HepG2 (cell line): ENCODE measurements around the gene ZNF556. TPM values are rescaled to one million over a fixed set of nuclear protein-coding genes. Genes with fewer than 3 reads are reported as not detected.

ENCODE experiments used
- ATAC-seq: fragments of 200-7000 bp; cut with Tn5 transposase; 3 replicates; pipeline ENCODE4 v1.9.1; 2020; ENCODE audit warnings: mild to moderate bottlenecking, moderate library complexity
- BruUV-seq: library from RNA; stranded (reverse); fragments of 400-500 nt; replicated peaks from 2 replicates; lab custom pipeline; 2021; lab: Mats Ljungman, UMichigan
- CTCF ChIA-PET: fragments of 300-600 bp; formaldehyde crosslinking; extraction: SDS; loops from one replicate; lab custom pipeline; 2021; ENCODE audit warnings: low total read pairs, inconsistent platforms, low intra/inter-chr PET ratio; lab: Yijun Ruan, JAX
- POLR2A ChIA-PET: fragments of 350-600 bp; sonication (Branson Sonifier 250); formaldehyde crosslinking; loops from one replicate; lab custom pipeline; 2020; ENCODE audit warnings: antibody characterized with exemption, inconsistent platforms; lab: Yijun Ruan, JAX
- DNase-seq: peaks from one replicate; pipeline ENCODE4 v3.0.0-alpha.2; 2015; ENCODE audit warnings: low spot score
- FAIRE-seq: peaks from 3 replicates; lab custom pipeline; 2011; peaks lifted over from hg19 to GRCh38; lab: Jason Lieb, UNC
- H2AFZ ChIP-seq: one replicate; pipeline ENCODE4 v1.6.1; 2011; ENCODE audit warnings: low read length, inconsistent platforms
- H3K27ac ChIP-seq: fragments of 300-600 bp; 3 replicates; pipeline ENCODE4 v1.8.0; 2011; ENCODE audit warnings: mixed run types, mild to moderate bottlenecking, mixed read lengths, low read length, inconsistent platforms; ENCODE audit not compliant: insufficient read depth; ENCODE audit errors: extremely low read length
- H3K27me3 ChIP-seq, 2 experiments: fragments of 200-600 bp in 1 of 2; 2 replicates in 1 of 2; 3 replicates in 1 of 2; pipeline versions ENCODE4 v1.6.0 to v1.8.0; 2011; ENCODE audit warnings: low read length in 2 of 2, mild to moderate bottlenecking in 2 of 2, moderate library complexity in 2 of 2, inconsistent platforms in 1 of 2; ENCODE audit not compliant: insufficient read depth in 2 of 2, control insufficient read depth in 1 of 2
- H3K36me3 ChIP-seq, 2 experiments: fragments of 200-600 bp in 1 of 2; replicated peaks in 1 of 2; 2 replicates in 1 of 2; 3 replicates in 1 of 2; pipeline versions ENCODE4 v1.5.1 to v1.8.0; 2011; ENCODE audit warnings: low read length in 2 of 2, inconsistent platforms in 1 of 2; ENCODE audit not compliant: insufficient read depth in 2 of 2, control insufficient read depth in 1 of 2
- H3K4me1 ChIP-seq: 2 replicates; pipeline ENCODE4 v1.5.1; 2012; ENCODE audit warnings: low read length, inconsistent platforms; ENCODE audit not compliant: insufficient read depth
- H3K4me2 ChIP-seq: 2 replicates; pipeline ENCODE4 v1.6.0; 2011; ENCODE audit warnings: low read depth, low read length, inconsistent platforms
- H3K4me3 ChIP-seq, 3 experiments: fragments of 200-600 bp in 1 of 3; sonication (generic), shearing (Covaris generic) in 1 of 3; replicated peaks in 1 of 3; 2 replicates each; pipeline ENCODE4 v1.5.1; 2011 to 2016; ENCODE audit warnings: low read length in 3 of 3, inconsistent platforms in 2 of 3, low read depth in 2 of 3, mild to moderate bottlenecking in 2 of 3, control low read depth in 1 of 3, mixed read lengths in 1 of 3; ENCODE audit not compliant: insufficient read depth in 1 of 3
- H3K79me2 ChIP-seq: one replicate; pipeline ENCODE4 v1.6.1; 2011; ENCODE audit warnings: low read length, inconsistent platforms; ENCODE audit not compliant: insufficient read depth
- H3K9ac ChIP-seq: 2 replicates; pipeline ENCODE4 v1.6.0; 2011; ENCODE audit warnings: mild to moderate bottlenecking, low read depth, low read length, inconsistent platforms; ENCODE audit not compliant: insufficient read depth
- H3K9me3 ChIP-seq: 2 replicates; pipeline ENCODE4 v1.5.1; 2012; ENCODE audit warnings: mild to moderate bottlenecking, low read length
- H4K20me1 ChIP-seq: 2 replicates; pipeline ENCODE4 v1.6.0; 2011; ENCODE audit warnings: inconsistent platforms, mild to moderate bottlenecking, low read length, moderate library complexity; ENCODE audit not compliant: insufficient read depth
- CBX2 ChIP-seq, 2 experiments: fragments of 200-600 bp in 1 of 2; sonication (generic); formaldehyde crosslinking in 1 of 2; IDR thresholded peaks; 2 replicates each; pipeline versions ENCODE4 v1.7.0 to v1.8.1; 2018 to 2022; ENCODE audit warnings: low read depth in 2 of 2, low read length in 1 of 2, mild to moderate bottlenecking in 1 of 2, missing genetic modification reagents in 1 of 2
- DZIP1 ChIP-seq: sonication (generic); formaldehyde crosslinking; IDR thresholded peaks from 2 replicates; pipeline ENCODE4 v1.5.0; 2020; ENCODE audit warnings: mild to moderate bottlenecking, missing genetic modification reagents
- HMG20B ChIP-seq: conservative IDR thresholded peaks from 2 replicates; pipeline ENCODE4 v1.6.1; 2016; ENCODE audit warnings: missing genetic modification reagents, missing compliant biosample characterization
- POGZ ChIP-seq: sonication (generic); formaldehyde crosslinking; IDR thresholded peaks from 2 replicates; pipeline ENCODE4 v1.4.0; 2020; ENCODE audit warnings: mild to moderate bottlenecking, missing genetic modification reagents
- RBM22 ChIP-seq: fragments of 200-400 bp; formaldehyde crosslinking; optimal IDR thresholded peaks from 2 replicates; pipeline ENCODE3; 2017; ENCODE audit warnings: mild to moderate bottlenecking, low read length, moderate library complexity
- REL ChIP-seq: sonication (generic); formaldehyde crosslinking; conservative IDR thresholded peaks from 2 replicates; pipeline ENCODE4 v1.8.0; 2022; ENCODE audit warnings: mild to moderate bottlenecking, missing genetic modification reagents, moderate library complexity
- SP2 ChIP-seq: sonication (generic); formaldehyde crosslinking; IDR thresholded peaks from 2 replicates; pipeline ENCODE4 v1.5.1; 2020; ENCODE audit warnings: mild to moderate bottlenecking, missing genetic modification reagents
- ZBTB4 ChIP-seq: sonication (generic); formaldehyde crosslinking; IDR thresholded peaks from 2 replicates; pipeline ENCODE4 v1.4.0; 2020; ENCODE audit warnings: missing genetic modification reagents, mild to moderate bottlenecking, borderline replicate concordance
- ZNF160 ChIP-seq: sonication (generic); formaldehyde crosslinking; IDR thresholded peaks from 2 replicates; pipeline ENCODE4 v1.8.0; 2022; ENCODE audit warnings: mild to moderate bottlenecking, inconsistent platforms, missing genetic modification reagents
- ZNF235 ChIP-seq: sonication (generic); formaldehyde crosslinking; IDR thresholded peaks from 2 replicates; pipeline ENCODE4 v1.8.1; 2023; ENCODE audit warnings: mild to moderate bottlenecking, missing genetic modification reagents, borderline replicate concordance
- ZNF335 ChIP-seq: sonication (generic); formaldehyde crosslinking; IDR thresholded peaks from 2 replicates; pipeline ENCODE4 v1.4.0; 2020; ENCODE audit warnings: missing genetic modification reagents
- ZNF512B ChIP-seq: sonication (generic); formaldehyde crosslinking; IDR thresholded peaks from 2 replicates; pipeline ENCODE4 v1.5.1; 2020; ENCODE audit warnings: missing genetic modification reagents, mild to moderate bottlenecking, borderline replicate concordance
- ZNF547 ChIP-seq: sonication (generic); formaldehyde crosslinking; IDR thresholded peaks from 2 replicates; pipeline ENCODE4 v1.5.1; 2020; ENCODE audit warnings: mild to moderate bottlenecking, missing genetic modification reagents
- ZSCAN30 ChIP-seq: sonication (generic); formaldehyde crosslinking; IDR thresholded peaks from 2 replicates; pipeline ENCODE4 v1.5.0; 2020; ENCODE audit warnings: mild to moderate bottlenecking, missing genetic modification reagents
- ZSCAN9 ChIP-seq: IDR thresholded peaks from 2 replicates; pipeline ENCODE4 v1.6.1; 2016; ENCODE audit warnings: borderline replicate concordance
- WGBS: methylation state at CpG from one replicate; pipeline ENCODE4 v1.1.6; 2017; ENCODE audit warnings: low lambda C conversion rate; 5-methylcytosine and 5-hydroxymethylcytosine counted together
- in situ Hi-C: cut with HindIII; loops from 2 replicates; pipeline ENCODE4 v1.10.0; 2017; ENCODE audit warnings: low pct_unique_long_range_greater_than_20kb; ENCODE audit not compliant: extremely low pct_ligation_motif_present
- intact Hi-C: fragments of 100-400 bp; cut with micrococcal nuclease; formaldehyde crosslinking; loops from one replicate; pipeline ENCODE4 v1.10.0; 2022; ENCODE audit not compliant: unreplicated experiment
- polyA plus RNA-seq, 8 experiments: library from polyadenylated mRNA; depleted of rRNA in 3 of 8; stranded (reverse) in 7 of 8; unstranded in 1 of 8; fragments of >200 nt; fragmentation: Illumina TruSeq in 4 of 8; extraction: Trizol in 4 of 8; gene quantifications; 2 replicates each; pipeline versions ENCODE4 v1.2.1 to v1.2.3, GENCODE V29; 2011 to 2016; ENCODE audit warnings: low read depth in 4 of 8, missing spikeins in 1 of 8, mixed read lengths in 1 of 8; ENCODE audit not compliant: insufficient read depth in 1 of 8
- total RNA-seq, 5 experiments: library from RNA; depleted of rRNA; stranded (reverse); fragments of >200 nt; fragmentation: Illumina TruSeq; extraction: Trizol; gene quantifications; 2 replicates each; pipeline ENCODE4 v1.2.3, GENCODE V29; 2016; ENCODE audit warnings: low read depth in 1 of 5

Gene ZNF556
- total and polyA plus RNA-seq, 2 of the 13 experiments (the other 11 are each of a cell fraction or from before 2014, with no cell fraction given): 4.2 to 28.6 TPM

GRCh38 chr19:2846180-2846894, 20.8 kb upstream of the ZNF556 start:
- Histone ChIP-seq H3K9me3 (no peaks in the 10 kb centered on the region), H3K27ac (no peak overlapping the region), H3K27me3 (no peaks in the 10 kb centered on the region), H3K9ac (no peak overlapping the region), H3K79me2 (peaks cover 50% of the 10 kb centered on the region), H3K4me2 (no peak overlapping the region; the same call in 1 of the 2 replicates), H3K36me3 (peaks cover 2 to 11% of the 10 kb centered on the region in 2 experiments; a peak in 4 of 5 replicates), H2AFZ (no peak overlapping the region), H4K20me1 (peaks cover 2% of the 10 kb centered on the region; the same call in 1 of the 2 replicates), H3K4me1 (peaks cover 37% of the 10 kb centered on the region), H3K4me3 (no peak overlapping the region)
- DNase-seq (no peak), ATAC-seq (no peak), FAIRE-seq (no peak)
- no TSS peak for BruUV-seq
- in situ Hi-C loops: no loop called here
- POLR2A ChIA-PET: interaction anchor here (1.3 kb wide), 1 partner anchor 21 kb away, joined by 5 read pairs; the partner anchor contains the start of gene ZNF556
- intact Hi-C loops: no loop called here
- CTCF ChIA-PET: no interaction called here
- WGBS: 87% methylated on average over 10 of the region's 13 CpGs
- TF ChIP-seq ZSCAN30 (CRISPR knock-in tag) (no peak), ZNF512B (CRISPR knock-in tag) (no peak), RBM22 (no peak), CBX2 (IDR thresholded peaks at IDR 0.05; ENCODE audit: low read depth, low read length) (no peak), CBX2 (CRISPR knock-in tag; IDR thresholded peaks at IDR 0.05; ENCODE audit: low read depth) (no peak), ZNF160 (CRISPR knock-in tag) (no peak), DZIP1 (CRISPR knock-in tag) (no peak), ZNF235 (no peak), REL (CRISPR knock-in tag) (no peak), ZNF335 (CRISPR knock-in tag) (no peak), ZSCAN9 (CRISPR knock-in tag) (no peak), ZNF547 (CRISPR knock-in tag) (no peak), SP2 (CRISPR knock-in tag) (no peak), HMG20B (CRISPR knock-in tag) (no peak), ZBTB4 (no peak), POGZ (no peak)
